GM12892 (cell line): ENCODE results near the gene NUP93. TPM values are rescaled to one million over a fixed set of nuclear protein-coding genes. Genes with fewer than 3 reads are reported as not detected.

Experiments
- DNase-seq: peaks from one replicate; pipeline ENCODE4 v3.0.0; 2011; ENCODE audit not compliant: insufficient read length
- FAIRE-seq: peaks from 2 replicates; lab custom pipeline; 2011; peaks lifted over from hg19 to GRCh38; lab: Jason Lieb, UNC
- POLR2A ChIP-seq: IDR thresholded peaks from 2 replicates; pipeline ENCODE4 v1.6.1; 2011; ENCODE audit warnings: low read depth, low read length, control low read depth
- POLR2AphosphoS5 ChIP-seq: IDR thresholded peaks from 2 replicates; pipeline ENCODE4 v1.6.1; 2011; ENCODE audit warnings: low read depth, low read length, control low read depth
- TAF1 ChIP-seq: IDR thresholded peaks from 2 replicates; pipeline ENCODE4 v1.6.1; 2011; ENCODE audit warnings: low read depth, mild to moderate bottlenecking, control low read depth, low read length, borderline replicate concordance
- polyA plus RNA-seq: library from polyadenylated mRNA; unstranded; fragments of >200 nt; gene quantifications from one replicate; pipeline ENCODE4 v1.2.1, GENCODE V29; 2012; ENCODE audit warnings: missing spikeins, inconsistent platforms; ENCODE audit not compliant: missing spikeins

The NUP93 gene
- 69.0 TPM for polyA plus RNA-seq

DNA sequence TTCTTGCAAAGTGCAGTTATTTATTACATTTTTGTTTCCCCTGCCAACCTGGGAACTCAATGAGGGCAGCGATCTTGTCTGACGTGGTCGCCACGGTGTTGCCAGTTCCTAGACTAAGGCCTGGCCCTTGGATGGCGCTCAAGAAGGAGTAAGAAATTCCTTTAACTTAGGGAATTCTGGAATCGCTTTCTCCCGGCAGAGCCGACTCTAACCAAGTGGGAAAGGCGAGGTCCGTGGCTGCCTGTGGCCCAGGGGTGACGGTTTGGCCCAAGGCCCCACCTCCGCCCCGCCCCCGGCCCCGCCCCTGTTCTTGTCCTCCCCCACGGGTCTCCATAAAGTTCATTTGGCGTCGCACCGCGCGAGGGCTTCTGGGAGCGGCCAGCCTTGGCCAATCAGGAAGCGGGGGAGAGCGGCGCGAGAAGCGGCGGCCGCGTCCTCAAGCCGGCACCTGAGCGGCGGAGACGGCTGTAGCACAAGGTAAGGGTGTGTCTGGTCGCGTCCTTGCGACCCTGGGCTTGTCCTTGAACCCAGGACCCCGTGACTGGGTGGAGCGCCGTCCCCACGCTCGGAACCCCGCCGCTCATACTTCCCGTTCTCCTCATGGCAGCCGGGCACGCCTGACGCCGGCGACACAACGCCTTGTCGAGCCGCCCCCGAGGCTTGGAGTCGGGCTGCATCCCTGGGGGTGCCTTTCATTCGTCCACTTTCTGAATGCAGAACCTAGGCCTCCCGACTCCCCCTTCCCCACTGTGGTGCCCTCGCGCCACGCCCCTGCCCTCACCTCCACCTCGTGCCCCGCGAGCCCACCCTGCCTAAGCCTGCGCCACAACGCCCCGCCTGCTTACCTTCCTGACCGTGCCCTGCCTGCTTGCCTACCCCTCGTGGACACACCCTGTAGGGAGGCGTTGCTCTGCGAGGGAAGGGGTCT, at the start of gene NUP93:
Gene NUP93, plus strand, starts transcription at position 395 of the 928 bp plus-strand sequence. CDS start 18,119 bp downstream, outside the sequence.
- TF ChIP-seq POLR2AphosphoS5, result peak; percentile 89
- peak; percentile 92 for TF ChIP-seq POLR2A
- TF ChIP-seq TAF1, result peak; percentile 64; the same call in 1 of the 2 replicates
- FAIRE-seq, result peak; percentile 89
- DNase-seq, result peak; percentile 84

DNA sequence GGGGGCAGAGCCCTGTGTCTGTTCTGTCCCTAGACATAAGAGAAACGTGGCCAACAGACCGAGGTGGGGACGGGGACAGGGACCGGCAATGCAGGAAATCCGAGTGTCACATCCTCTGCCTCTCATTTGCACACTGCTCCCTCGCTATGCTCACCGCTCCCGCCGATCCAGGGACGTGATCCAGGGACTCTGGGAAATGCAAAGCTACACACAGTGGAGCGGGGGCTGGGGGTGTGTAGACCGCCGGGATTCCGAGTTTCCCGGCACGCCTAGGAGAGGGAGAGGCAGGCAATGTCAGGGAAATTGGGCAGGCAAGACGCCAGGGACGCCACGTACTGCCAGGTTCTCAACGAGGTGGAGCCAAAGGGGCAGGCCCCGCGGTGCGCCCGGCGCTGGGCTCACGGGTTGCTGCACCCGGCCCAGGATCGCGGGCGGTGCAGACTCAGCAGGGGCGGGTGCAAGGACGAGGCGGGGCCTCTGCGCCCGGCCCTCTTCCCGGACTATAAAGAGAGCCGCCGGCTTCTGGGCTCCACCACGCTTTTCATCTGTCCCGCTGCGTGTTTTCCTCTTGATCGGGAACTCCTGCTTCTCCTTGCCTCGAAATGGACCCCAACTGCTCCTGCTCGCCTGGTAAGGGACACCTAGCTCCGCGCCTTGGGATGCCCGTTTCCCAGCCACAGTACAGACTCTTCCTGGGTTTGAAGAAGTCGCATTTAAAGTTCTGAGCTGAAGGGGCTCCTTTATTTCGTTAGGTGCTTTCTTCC, 47.8 kb upstream of the NUP93 start, which contains the start of gene MT1X:
Gene MT1X, plus strand, starts transcription at position 532 of the 764 bp plus-strand sequence. Its CDS starts 71 bp downstream, at position 603.
- FAIRE-seq (peak; percentile 85), DNase-seq (peak; percentile 84)
- peak; percentile 92 for TF ChIP-seq POLR2A
- peak; percentile 84 for TF ChIP-seq POLR2AphosphoS5
- peak; percentile 55; the same call in 1 of the 2 replicates for TF ChIP-seq TAF1

DNA sequence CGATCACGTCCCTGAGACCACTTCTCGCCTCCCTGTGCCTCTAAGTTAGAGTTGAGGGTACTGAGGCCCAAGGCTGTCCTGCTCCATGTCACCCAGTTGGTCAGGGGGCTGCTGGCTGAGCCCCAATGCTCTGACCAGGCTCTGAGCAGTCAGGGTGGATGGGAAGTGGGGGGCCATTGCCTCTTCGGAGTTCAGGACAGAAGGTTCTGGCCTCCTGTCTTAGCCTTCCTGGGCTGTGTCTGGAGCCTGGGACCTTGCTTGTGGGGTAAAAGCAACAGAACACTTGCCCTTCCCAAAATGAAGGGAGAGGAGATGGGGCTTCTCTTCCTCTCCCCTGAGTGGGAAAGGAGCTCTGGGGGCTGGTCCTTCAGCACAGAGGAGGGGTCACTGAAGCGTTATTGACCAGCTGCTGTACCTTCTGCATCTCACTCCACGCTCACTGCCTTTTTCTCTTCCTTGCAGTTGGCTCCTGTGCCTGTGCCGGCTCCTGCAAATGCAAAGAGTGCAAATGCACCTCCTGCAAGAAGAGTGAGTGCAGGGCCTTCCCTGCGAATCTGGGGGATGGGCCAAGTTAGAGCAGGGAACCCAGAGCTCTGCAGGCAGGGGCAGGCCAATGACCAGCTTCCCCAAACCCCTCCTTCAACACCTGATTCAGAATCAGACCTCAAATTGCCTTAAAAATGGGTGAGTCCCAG, 47.1 kb upstream of the NUP93 start:
- no peak for FAIRE-seq
- no peak for DNase-seq
- TF ChIP-seq TAF1, result no peak

DNA sequence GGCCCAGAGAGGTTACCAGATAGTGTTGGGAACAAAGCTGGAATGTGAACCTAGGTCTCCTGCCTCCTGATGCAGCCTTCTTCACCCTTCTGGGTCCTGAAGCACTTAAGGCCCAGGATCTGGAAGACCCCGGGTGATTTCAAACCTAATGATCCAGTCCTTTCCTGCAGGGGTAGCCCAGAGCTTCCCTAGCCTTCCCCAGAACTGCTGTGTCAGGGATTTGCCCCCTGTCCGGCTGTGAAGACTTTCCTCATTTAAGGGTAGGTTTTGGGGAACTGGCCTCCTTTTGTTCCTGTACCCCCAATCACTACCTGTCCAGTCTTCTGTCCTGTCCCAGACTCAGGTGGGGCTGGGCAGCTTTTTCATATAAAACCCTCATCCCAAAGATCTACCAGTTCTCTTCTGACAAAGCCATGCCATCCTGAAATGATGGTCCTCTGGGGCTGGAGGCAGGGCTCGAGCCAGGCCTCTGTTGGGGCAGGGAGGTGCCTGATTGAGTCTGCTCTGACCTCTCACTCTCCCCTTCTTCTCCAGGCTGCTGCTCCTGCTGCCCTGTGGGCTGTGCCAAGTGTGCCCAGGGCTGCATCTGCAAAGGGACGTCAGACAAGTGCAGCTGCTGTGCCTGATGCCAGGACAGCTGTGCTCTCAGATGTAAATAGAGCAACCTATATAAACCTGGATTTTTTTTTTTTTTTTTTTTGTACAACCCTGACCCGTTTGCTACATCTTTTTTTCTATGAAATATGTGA, 46.3 kb upstream of the NUP93 start:
- no peak for FAIRE-seq

DNA sequence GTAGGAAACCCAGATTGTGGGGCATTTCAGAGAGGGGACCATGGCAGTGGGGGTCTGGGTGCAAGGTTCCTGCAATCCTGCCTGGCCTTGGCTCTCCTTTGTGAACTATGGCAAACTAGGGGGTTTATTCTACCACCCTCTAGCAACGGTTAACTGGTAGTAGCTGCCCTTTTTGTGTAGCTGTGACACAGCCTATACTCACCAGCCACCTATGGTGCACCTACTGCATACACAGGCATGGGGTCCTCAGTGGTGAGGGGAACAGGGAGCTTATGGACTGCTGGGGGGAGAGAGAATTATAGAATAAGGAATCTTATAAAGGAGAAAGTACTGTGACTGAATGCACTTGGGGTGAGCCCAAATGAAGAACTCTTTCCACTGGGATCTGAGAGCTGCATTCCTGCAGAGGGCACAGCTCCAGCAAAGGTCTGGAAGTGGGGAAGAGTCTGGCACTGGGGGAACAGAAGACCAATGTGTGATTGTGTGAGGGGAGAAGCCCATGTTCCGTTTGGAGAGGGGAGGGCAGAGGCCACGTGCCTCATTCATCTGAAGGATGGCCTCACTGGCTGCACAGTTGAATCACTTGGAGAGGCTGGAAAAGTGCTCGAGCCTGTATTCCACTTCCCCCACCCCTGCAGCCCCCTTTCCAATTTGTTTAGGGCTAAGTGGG, 45.5 kb upstream of the NUP93 start:
- DNase-seq, result no peak
- TF ChIP-seq POLR2A (no peak), TAF1 (no peak), POLR2AphosphoS5 (no peak)
- no peak for FAIRE-seq

More for the DNA sequence above, 46.3 kb upstream of the NUP93 start:
- no peak for DNase-seq
- TF ChIP-seq POLR2AphosphoS5 (no peak), TAF1 (no peak), POLR2A (no peak)

DNA sequence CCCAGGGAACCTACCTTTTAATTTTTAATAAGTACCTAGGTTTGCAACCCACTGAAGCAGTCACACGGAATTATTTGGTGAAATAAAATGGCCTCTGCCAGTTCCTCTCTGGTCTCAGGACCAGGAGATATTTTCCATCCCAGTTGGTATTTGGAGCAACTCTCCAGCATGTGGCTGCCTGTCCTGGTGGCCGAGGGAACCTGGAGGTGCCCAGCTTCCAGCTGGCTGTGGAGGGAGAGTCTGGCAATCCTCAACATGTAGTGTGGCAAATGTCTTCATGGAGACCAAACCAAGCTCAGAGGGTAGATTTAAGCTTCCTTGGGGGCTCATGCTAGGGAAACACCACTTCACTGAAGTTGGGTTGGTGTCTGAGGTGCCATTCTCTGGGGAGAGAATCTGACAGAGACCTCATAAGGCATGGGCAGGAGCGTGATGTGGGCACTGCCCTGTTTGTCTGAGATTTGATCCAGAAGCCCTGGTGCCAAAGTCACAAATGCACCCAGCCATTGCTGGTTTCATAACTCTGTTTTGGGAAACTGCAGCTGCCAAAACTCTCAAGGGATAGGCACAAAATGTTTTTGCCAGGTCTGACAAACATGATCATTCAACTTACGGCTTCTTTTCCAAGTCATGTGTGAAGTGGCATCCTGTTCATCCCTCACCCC, 44.9 kb upstream of the NUP93 start:
- TF ChIP-seq TAF1, result no peak
- TF ChIP-seq POLR2AphosphoS5, result no peak
- TF ChIP-seq POLR2A, result no peak
- DNase-seq (no peak), FAIRE-seq (no peak)

DNA sequence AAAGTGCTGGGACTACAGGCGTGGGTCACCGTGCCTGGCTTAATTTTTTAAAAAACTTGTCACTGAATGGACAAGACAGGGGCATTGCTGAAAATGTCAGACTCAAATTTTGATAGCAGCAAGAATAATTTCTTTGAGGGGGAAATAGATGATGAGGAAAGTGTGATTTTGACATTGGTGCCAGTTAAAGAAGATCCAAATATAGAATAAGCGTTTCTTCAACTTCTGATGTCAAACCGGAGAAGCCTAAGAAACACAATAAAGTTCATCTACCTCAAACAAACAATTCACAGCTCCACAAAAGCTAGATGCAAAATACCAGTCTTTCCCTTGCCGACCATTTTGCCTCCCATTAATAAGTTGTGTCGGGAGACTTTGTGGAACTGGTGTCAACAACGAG, 43.2 kb upstream of the NUP93 start:
- no peak for FAIRE-seq
- DNase-seq, result no peak
- TF ChIP-seq TAF1 (no peak), POLR2A (no peak), POLR2AphosphoS5 (no peak)

DNA sequence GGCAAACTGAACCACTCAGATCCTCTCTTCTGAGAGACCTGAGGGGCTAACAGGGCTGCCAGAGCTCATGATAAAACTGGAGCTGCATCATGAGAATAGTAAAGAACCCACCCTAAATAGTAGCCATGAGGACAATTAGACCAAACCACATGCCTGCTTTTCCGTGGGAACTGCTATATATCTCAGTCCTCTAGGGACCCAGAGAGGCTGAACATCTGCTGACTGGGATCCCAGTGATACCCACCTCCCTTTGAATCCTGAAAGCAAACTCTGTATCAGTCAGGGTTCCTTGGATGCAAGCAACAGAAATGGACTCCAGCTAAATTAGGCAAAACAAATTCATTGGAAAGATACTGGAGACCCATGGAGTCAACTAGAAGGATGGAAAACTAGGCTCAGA, 41.2 kb upstream of the NUP93 start:
- DNase-seq (no peak), FAIRE-seq (no peak)
- no peak for TF ChIP-seq POLR2AphosphoS5
- TF ChIP-seq TAF1, result no peak
- TF ChIP-seq POLR2A, result no peak

DNA sequence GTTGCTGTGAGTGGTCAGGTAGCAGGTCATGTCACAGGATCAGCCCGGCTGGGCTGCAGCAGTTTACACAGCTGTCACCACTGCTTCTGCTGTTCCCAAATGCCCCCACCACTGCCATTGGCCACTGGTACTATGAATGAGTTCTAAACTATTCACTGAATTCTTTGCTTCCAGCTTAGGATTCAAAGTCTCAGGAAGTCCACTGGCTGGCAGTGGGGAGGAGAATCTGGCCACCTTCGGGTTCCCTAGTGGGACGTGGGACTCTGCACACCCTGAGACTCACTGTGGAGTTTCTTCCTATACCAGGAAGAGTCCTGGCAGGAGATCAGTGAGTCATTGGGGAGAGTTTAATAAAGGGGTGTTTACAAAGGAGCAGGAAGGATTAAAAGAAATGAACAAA, 40.8 kb upstream of the NUP93 start:
- no peak for FAIRE-seq
- TF ChIP-seq POLR2A, result no peak
- no peak for TF ChIP-seq POLR2AphosphoS5
- TF ChIP-seq TAF1, result no peak
- DNase-seq, result no peak
